CD4-positive, alpha-beta T cell (primary cell): ENCODE measurements around the gene DDA1. TPM values are rescaled to one million over a fixed set of nuclear protein-coding genes. Genes with fewer than 3 reads are reported as not detected.
A peak's percentile ranks its signal among the peaks of the same experiment; 100 is the strongest.

ENCODE experiments used
- ATAC-seq: fragments of 200-7000 bp; cut with Tn5 transposase; one replicate; pipeline ENCODE4 v1.10.0; 2022; ENCODE audit warnings: mild to moderate bottlenecking; ENCODE audit not compliant: poor library complexity
- CTCF ChIA-PET: fragments of 350-600 bp; sonication (Branson Sonifier 250); formaldehyde crosslinking; loops from one replicate; lab custom pipeline; 2021; ENCODE audit warnings: antibody characterized with exemption, inconsistent platforms; lab: Charles Lee
- POLR2A ChIA-PET: fragments of 350-600 bp; sonication (Branson Sonifier 250); formaldehyde crosslinking; loops from one replicate; lab custom pipeline; 2021; ENCODE audit warnings: antibody characterized with exemption, inconsistent platforms; lab: Charles Lee
- DNase-seq, 14 experiments: peaks; one replicate each; pipeline ENCODE4 v3.0.0-alpha.2; 2013 to 2020; ENCODE audit warnings: mixed read lengths in 2 of 14
- H3K27ac ChIP-seq, 2 donors: one replicate each; pipeline versions ENCODE4 v1.5.1 to v1.7.0; 2013; ENCODE audit warnings: low read length in 2 of 2, low read depth in 1 of 2, mild to moderate bottlenecking in 1 of 2
- H3K27me3 ChIP-seq, 2 experiments: 1 replicate in 1 of 2; 2 replicates in 1 of 2; pipeline versions ENCODE4 v1.6.1 to v1.7.0; 2013; ENCODE audit warnings: low read length in 2 of 2, control low read depth in 1 of 2, mild to moderate bottlenecking in 1 of 2, moderate library complexity in 1 of 2; ENCODE audit not compliant: insufficient read depth in 2 of 2, control insufficient read depth in 1 of 2
- H3K36me3 ChIP-seq: one replicate; pipeline ENCODE4 v1.6.1; 2013; ENCODE audit warnings: low read length, control low read depth; ENCODE audit not compliant: insufficient read depth
- H3K4me1 ChIP-seq: one replicate; pipeline ENCODE4 v1.6.1; 2013; ENCODE audit warnings: low read length, control low read depth; ENCODE audit not compliant: insufficient read depth
- H3K4me3 ChIP-seq: one replicate; pipeline ENCODE4 v1.5.1; 2013; ENCODE audit warnings: mild to moderate bottlenecking, low read length, moderate library complexity
- H3K9me3 ChIP-seq, 2 experiments: 1 replicate in 1 of 2; 2 replicates in 1 of 2; pipeline versions ENCODE4 v1.6.1 to v1.7.0; 2013; ENCODE audit warnings: low read length in 2 of 2, mild to moderate bottlenecking in 2 of 2, control low read depth in 1 of 2, moderate library complexity in 1 of 2; ENCODE audit not compliant: control insufficient read depth in 1 of 2, insufficient read depth in 1 of 2
- H3K27ac Mint-ChIP-seq: one replicate; pipeline ENCODE4 v1.8.0; 2020; ENCODE audit warnings: mixed read lengths
- H3K27me3 Mint-ChIP-seq: one replicate; pipeline ENCODE4 v1.8.0; 2021; ENCODE audit warnings: mixed read lengths
- H3K36me3 Mint-ChIP-seq: one replicate; pipeline ENCODE4 v1.8.0; 2021; ENCODE audit warnings: low read depth, mixed read lengths
- H3K4me1 Mint-ChIP-seq: one replicate; pipeline ENCODE4 v1.8.0; 2021; ENCODE audit warnings: low read depth, mixed read lengths
- H3K4me3 Mint-ChIP-seq: one replicate; pipeline ENCODE4 v1.8.0; 2020; ENCODE audit warnings: mild to moderate bottlenecking, mixed read lengths
- H3K9me3 Mint-ChIP-seq: one replicate; pipeline ENCODE4 v1.8.0; 2020; ENCODE audit warnings: mixed read lengths
- CTCF ChIP-seq: fragments of 200-600 bp; IDR thresholded peaks from one replicate; pipeline ENCODE4 v1.8.0; 2022; ENCODE audit warnings: antibody characterized with exemption, mild to moderate bottlenecking
- intact Hi-C, 2 experiments: fragments of 100-400 bp; cut with DNase I in 1 of 2; cut with micrococcal nuclease in 1 of 2; formaldehyde crosslinking; loops; one replicate each; pipeline versions ENCODE4 v1.15.1 to v1.9.0; 2023 to 2025; cut with DNase I, micrococcal nuclease
- polyA plus RNA-seq, 2 donors: library from polyadenylated mRNA; unstranded; fragments of 120-200 nt; gene quantifications; one replicate each; pipeline ENCODE4 v1.2.1, GENCODE V29; 2013
- total RNA-seq, 174 experiments: library from RNA in 2 of 174; stranded (reverse) in 2 of 174; gene quantifications; one replicate each; pipeline ENCODE4 v1.2.3 and lab custom pipeline; 2021 to 2026

The DDA1 gene
- 10 to 100 TPM; 41.4 to 43.4 TPM for total RNA-seq
- polyA plus RNA-seq (2013, experiment 1 of 2): 45.1 TPM
- 51.2 TPM for polyA plus RNA-seq (2013, experiment 2 of 2)
- total RNA-seq (lab: John Stamatoyannopoulos, UW): 30.6 to 56.3 (median 44.1) reads per million in 172 experiments

DNA sequence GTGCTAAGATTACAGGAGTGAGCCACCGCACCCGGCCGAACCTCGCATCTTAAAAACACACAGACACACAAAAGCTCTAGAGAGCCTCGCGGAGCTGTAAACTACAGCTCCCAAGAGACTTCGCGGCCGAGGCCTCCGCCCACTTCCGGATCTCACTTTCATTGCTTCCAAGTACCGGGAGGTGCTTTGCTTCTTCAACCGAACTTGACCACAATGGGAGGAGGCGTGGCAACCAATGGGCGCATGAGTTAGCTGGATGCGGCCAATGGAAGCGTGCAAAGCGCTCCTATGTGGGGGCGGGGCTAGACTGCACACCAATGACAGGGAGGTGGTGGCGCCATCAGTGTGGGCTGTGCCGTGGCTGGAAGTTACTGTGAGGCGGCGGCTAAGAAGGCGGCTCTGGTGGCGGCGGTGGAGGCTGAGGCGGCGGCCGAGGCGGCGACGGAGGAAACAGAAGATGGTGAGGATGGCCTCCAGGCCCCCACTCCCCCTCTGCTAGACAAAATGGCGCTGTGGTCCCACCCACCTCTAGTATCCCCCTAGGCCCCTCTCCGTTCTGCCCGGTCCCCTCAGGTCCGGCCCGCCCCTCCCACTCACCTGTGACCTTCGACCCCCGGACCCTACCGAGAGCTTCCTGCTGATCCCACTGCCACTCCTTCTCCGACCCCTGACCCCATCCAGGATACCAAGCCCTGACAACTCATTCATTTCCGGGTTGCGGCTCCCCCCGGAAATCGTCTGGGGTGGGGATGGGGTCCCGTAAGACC, at the start of gene DDA1:
Gene DDA1 (plus strand): TSS at position 366 of the 767 bp plus-strand sequence. CDS start 92 bp downstream, at position 458.
- POLR2A ChIA-PET: interaction anchor here (0.6 to 2.3 kb wide), 20 partner anchors 10 to 550 kb away, joined by 3 to 31 read pairs (median 5); partner anchors contain the start of genes ANO8, BABAM1, BST2 and HAUS8
- H3K4me3 Mint-ChIP-seq: peak within 1 kb of the TSS; percentile 93
- no peak for TF ChIP-seq CTCF
- Histone ChIP-seq H3K36me3 (peaks cover 23% of the 10 kb centered on the region), H3K4me3 (peak within 1 kb of the TSS; percentile 99), H3K27ac (peak within 1 kb of the TSS; percentile 78 to 81), H3K4me1 (peaks cover 67% of the 10 kb centered on the region), H3K27me3 (no peaks in the 10 kb centered on the region), H3K9me3 (no peaks in the 10 kb centered on the region)
- DNase-seq: peak; percentile 96 to 100 (median 98)
- CTCF ChIA-PET: interaction anchor here (1.0 to 1.1 kb wide), 3 partner anchors 12 to 82 kb away, joined by 3 read pairs; no protein-coding TSS in a partner anchor
- H3K9me3 Mint-ChIP-seq: no peaks in the 10 kb centered on the region
- H3K36me3 Mint-ChIP-seq: peaks cover 29% of the 10 kb centered on the region
- peak; percentile 87 for ATAC-seq
- H3K27me3 Mint-ChIP-seq: no peaks in the 10 kb centered on the region
- peaks cover 52% of the 10 kb centered on the region for H3K4me1 Mint-ChIP-seq
- intact Hi-C loops: loop anchor here (1.0 kb wide), 3 partner anchors 25 to 42 kb away; partner anchors contain the start of genes ANO8 (in 1 of the 2), BABAM1 (in 1 of the 2) and GTPBP3 (in 1 of the 2)
- H3K27ac Mint-ChIP-seq: peak within 1 kb of the TSS; percentile 89

- H3K9me3 ChIP-seq: no peaks in the 10 kb centered on the region
- Mint-ChIP-seq H3K4me3 (no peak overlapping the region), H3K27ac (no peak overlapping the region), H3K9me3 (no peaks in the 10 kb centered on the region), H3K36me3 (no peaks in the 10 kb centered on the region), H3K4me1 (peaks cover 5% of the 10 kb centered on the region), H3K27me3 (no peaks in the 10 kb centered on the region)
- ChIA-PET CTCF (interaction anchor here (0.7 to 3.0 kb wide), 8 partner anchors 10 to 177 kb away, joined by 3 to 21 read pairs (median 3); partner anchors contain the start of genes ANKLE1, DDA1 and USE1), POLR2A (no interaction called here)
- H3K27me3 ChIP-seq: no peaks in the 10 kb centered on the region
- H3K4me1 ChIP-seq: peaks cover 14% of the 10 kb centered on the region
- H3K4me3 ChIP-seq: no peak overlapping the region
- ATAC-seq (no peak), DNase-seq (no peak)
- TF ChIP-seq CTCF: no peak
- intact Hi-C loops: loop anchor here (1.0 to 10.0 kb wide), 4 partner anchors 23 to 207 kb away; no protein-coding TSS in a partner anchor
- no peaks in the 10 kb centered on the region for H3K36me3 ChIP-seq
- H3K27ac ChIP-seq: no peak overlapping the region
Measured at GRCh38 chr19:17259934-17260333, 49.4 kb upstream of the DDA1 start.

- POLR2A ChIA-PET: no interaction called here
Measured at GRCh38 chr19:17260842-17261325, 48.5 kb upstream of the DDA1 start.

More at GRCh38 chr19:17260842-17261325, 48.5 kb upstream of the DDA1 start:
- Mint-ChIP-seq H3K27me3 (no peaks in the 10 kb centered on the region), H3K9me3 (no peaks in the 10 kb centered on the region), H3K36me3 (no peaks in the 10 kb centered on the region), H3K27ac (no peak overlapping the region), H3K4me3 (no peak overlapping the region), H3K4me1 (peaks cover 5% of the 10 kb centered on the region)
- CTCF ChIA-PET: interaction anchor here (0.7 to 3.0 kb wide), 10 partner anchors 11 to 178 kb away, joined by 3 to 21 read pairs (median 3); partner anchors contain the start of genes ANKLE1, DDA1 and USE1
- ATAC-seq: peak; percentile 100
- intact Hi-C loops: loop anchor here (1.0 to 10.0 kb wide), 4 partner anchors 22 to 206 kb away; no protein-coding TSS in a partner anchor
- no peaks in the 10 kb centered on the region for H3K27me3 ChIP-seq
- peak; percentile 83 to 94 (median 89) for DNase-seq
- H3K4me1 ChIP-seq: peaks cover 18% of the 10 kb centered on the region
- no peaks in the 10 kb centered on the region for H3K36me3 ChIP-seq
- no peak overlapping the region for H3K4me3 ChIP-seq
- H3K27ac ChIP-seq: no peak overlapping the region
- peak; percentile 88 for TF ChIP-seq CTCF
- no peaks in the 10 kb centered on the region for H3K9me3 ChIP-seq
